Mesendoderm (in vitro differentiated cells): ENCODE results near the gene COL25A1.

Source experiments
- DNase-seq: peaks from one replicate; pipeline ENCODE4 v3.0.0; 2013
- H2AK5ac ChIP-seq: 2 replicates; pipeline ENCODE4 v1.6.1; 2013; ENCODE audit warnings: low read length, inconsistent platforms
- H2BK120ac ChIP-seq: 2 replicates; pipeline ENCODE4 v1.6.1; 2013; ENCODE audit warnings: low read depth, mild to moderate bottlenecking, low read length, moderate library complexity, mixed read lengths
- H2BK15ac ChIP-seq: replicated peaks from 2 replicates; pipeline ENCODE4 v1.6.1; 2013; ENCODE audit warnings: low read depth, mild to moderate bottlenecking, moderate library complexity
- H2BK5ac ChIP-seq: 2 replicates; pipeline ENCODE4 v1.6.1; 2013; ENCODE audit warnings: low read length, inconsistent platforms
- H3K18ac ChIP-seq: 2 replicates; pipeline ENCODE4 v1.6.1; 2013; ENCODE audit warnings: mild to moderate bottlenecking, low read length, mixed read lengths
- H3K23ac ChIP-seq: one replicate; pipeline ENCODE4 v1.6.1; 2013; ENCODE audit warnings: low read length
- H3K27ac ChIP-seq: 2 replicates; pipeline ENCODE4 v1.5.1; 2013; ENCODE audit warnings: low read depth, mild to moderate bottlenecking, inconsistent platforms, low read length, moderate library complexity
- H3K27me3 ChIP-seq: 2 replicates; pipeline ENCODE4 v1.6.1; 2013; ENCODE audit warnings: low read length, control low read depth, mild to moderate bottlenecking, inconsistent platforms; ENCODE audit not compliant: insufficient read depth, poor library complexity
- H3K36me3 ChIP-seq: 2 replicates; pipeline ENCODE4 v1.6.1; 2013; ENCODE audit warnings: low read length, inconsistent platforms; ENCODE audit not compliant: control insufficient read depth, insufficient read depth
- H3K4ac ChIP-seq: one replicate; pipeline ENCODE4 v1.6.1; 2013; ENCODE audit warnings: low read depth, mild to moderate bottlenecking, low read length, moderate library complexity
- H3K4me1 ChIP-seq: 2 replicates; pipeline ENCODE4 v1.6.1; 2013; ENCODE audit warnings: low read depth, low read length, inconsistent platforms; ENCODE audit not compliant: control insufficient read depth
- H3K4me2 ChIP-seq: 2 replicates; pipeline ENCODE4 v1.6.1; 2013; ENCODE audit warnings: low read length
- H3K4me3 ChIP-seq: 2 replicates; pipeline ENCODE4 v1.5.1; 2013; ENCODE audit warnings: mild to moderate bottlenecking, low read length
- H3K56ac ChIP-seq: one replicate; pipeline ENCODE4 v1.6.1; 2013; ENCODE audit warnings: low read length
- H3K79me1 ChIP-seq: 2 replicates; pipeline ENCODE4 v1.6.1; 2013; ENCODE audit warnings: low read length, inconsistent platforms
- H3K79me2 ChIP-seq: 2 replicates; pipeline ENCODE4 v1.6.1; 2013; ENCODE audit warnings: mild to moderate bottlenecking, low read length; ENCODE audit not compliant: control insufficient read depth, insufficient read depth
- H3K9ac ChIP-seq: 2 replicates; pipeline ENCODE4 v1.6.1; 2013; ENCODE audit warnings: low read length, inconsistent platforms
- H4K5ac ChIP-seq: one replicate; pipeline ENCODE4 v1.6.1; 2013; ENCODE audit warnings: low read length
- H4K8ac ChIP-seq: one replicate; pipeline ENCODE4 v1.6.1; 2013; ENCODE audit warnings: low read depth, mild to moderate bottlenecking, control low read depth, low read length, moderate library complexity
- WGBS: extraction: QIAGEN DNeasy Blood & Tissue Kit; methylation state at CpG from one replicate; pipeline ENCODE4 v1.1.7; 2013; ENCODE audit warnings: low lambda C conversion rate, missing lambda C conversion rate; ENCODE audit not compliant: insufficient coverage; ENCODE audit errors: extremely low coverage; 5-methylcytosine and 5-hydroxymethylcytosine counted together

Gene COL25A1

DNA sequence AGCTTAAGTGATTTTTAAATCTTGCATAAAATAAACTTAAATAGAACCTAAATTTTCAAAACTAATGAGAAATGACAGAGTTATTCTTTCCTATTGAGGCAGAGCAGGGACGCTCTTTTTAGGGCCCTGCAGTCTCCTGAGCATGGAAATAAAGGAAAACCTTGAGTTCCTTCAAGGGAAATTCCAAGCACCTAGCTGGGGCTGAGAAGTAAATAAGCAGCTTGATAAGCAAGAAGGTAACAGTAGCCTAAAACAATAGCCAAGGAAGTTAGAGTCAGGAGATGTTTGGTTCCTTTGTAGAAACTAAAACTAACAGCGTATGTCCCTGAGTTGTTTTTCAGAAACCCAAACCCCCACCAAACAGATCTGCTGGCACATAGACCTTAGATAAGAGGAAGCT lies 174.6 kb downstream of the COL25A1 start:
- H3K27me3 ChIP-seq: no peaks in the 10 kb centered on the region
- H2BK120ac ChIP-seq: no peak overlapping the region
- H3K18ac ChIP-seq: peak overlapping the region; percentile 87
- no peaks in the 10 kb centered on the region for H3K79me2 ChIP-seq
- H2BK5ac ChIP-seq: no peak overlapping the region
- H2AK5ac ChIP-seq: no peak overlapping the region
- peak overlapping the region; percentile 65 for H2BK15ac ChIP-seq
- no peak overlapping the region for H3K4ac ChIP-seq
- H3K23ac ChIP-seq: no peak overlapping the region
- H3K4me1 ChIP-seq: peaks cover 4% of the 10 kb centered on the region
- no peak overlapping the region for H3K4me2 ChIP-seq
- H3K79me1 ChIP-seq: no peaks in the 10 kb centered on the region
- H3K56ac ChIP-seq: no peak overlapping the region
- H3K4me3 ChIP-seq: no peak overlapping the region
- WGBS: no CpG with 5 or more reads among the region's 2 CpGs
- peak; percentile 76 for DNase-seq
- no peak overlapping the region for H4K5ac ChIP-seq
- peak overlapping the region; percentile 10 for H3K27ac ChIP-seq
- H3K36me3 ChIP-seq: no peaks in the 10 kb centered on the region
- H3K9ac ChIP-seq: no peak overlapping the region
- no peak overlapping the region for H4K8ac ChIP-seq

GRCh38 chr4:109126856-109127255 lies 175.6 kb downstream of the COL25A1 start:
- Histone ChIP-seq H4K5ac (no peak overlapping the region), H3K27ac (no peak overlapping the region), H3K18ac (no peak overlapping the region), H3K56ac (no peak overlapping the region), H2BK120ac (no peak overlapping the region), H4K8ac (no peak overlapping the region), H2AK5ac (no peak overlapping the region), H3K4me1 (peaks cover 4% of the 10 kb centered on the region), H3K79me2 (no peaks in the 10 kb centered on the region), H3K4ac (no peak overlapping the region), H3K4me3 (no peak overlapping the region), H3K79me1 (no peaks in the 10 kb centered on the region), H3K23ac (no peak overlapping the region), H3K9ac (no peak overlapping the region), H3K27me3 (no peaks in the 10 kb centered on the region), H2BK5ac (no peak overlapping the region), H3K4me2 (no peak overlapping the region), H3K36me3 (no peaks in the 10 kb centered on the region), H2BK15ac (no peak overlapping the region)
- no peak for DNase-seq
- WGBS: 100% methylated on average over 1 of the region's 2 CpGs

- no peak overlapping the region for H4K5ac ChIP-seq
- no CpG with 5 or more reads among the region's 1 CpG for WGBS
- H3K4me2 ChIP-seq: no peak overlapping the region
Measured at GRCh38 chr4:109125084-109125483, 177.4 kb downstream of the COL25A1 start.

GRCh38 chr4:109123951-109124350 lies 178.5 kb downstream of the COL25A1 start:
- WGBS: no CpG with 5 or more reads among the region's 1 CpG
- Histone ChIP-seq H2BK5ac (no peak overlapping the region), H3K27me3 (no peaks in the 10 kb centered on the region), H2BK15ac (no peak overlapping the region), H3K4me3 (no peak overlapping the region), H3K9ac (no peak overlapping the region), H2AK5ac (no peak overlapping the region), H3K36me3 (no peaks in the 10 kb centered on the region), H3K4me2 (no peak overlapping the region), H3K56ac (no peak overlapping the region), H3K79me1 (no peaks in the 10 kb centered on the region), H4K5ac (no peak overlapping the region), H3K79me2 (no peaks in the 10 kb centered on the region), H3K4me1 (peaks cover 4% of the 10 kb centered on the region), H3K4ac (no peak overlapping the region), H3K27ac (no peak overlapping the region), H3K18ac (no peak overlapping the region), H3K23ac (no peak overlapping the region), H2BK120ac (no peak overlapping the region), H4K8ac (no peak overlapping the region)
- no peak for DNase-seq

More at GRCh38 chr4:109125084-109125483, 177.4 kb downstream of the COL25A1 start:
- H3K79me2 ChIP-seq: no peaks in the 10 kb centered on the region
- H3K23ac ChIP-seq: no peak overlapping the region
- peaks cover 4% of the 10 kb centered on the region for H3K4me1 ChIP-seq
- DNase-seq: peak; percentile 95
- no peak overlapping the region for H2BK5ac ChIP-seq
- no peak overlapping the region for H3K27ac ChIP-seq
- no peak overlapping the region for H3K4me3 ChIP-seq
- no peak overlapping the region for H4K8ac ChIP-seq
- no peak overlapping the region for H3K9ac ChIP-seq
- H3K27me3 ChIP-seq: no peaks in the 10 kb centered on the region
- no peak overlapping the region for H3K4ac ChIP-seq
- H2BK15ac ChIP-seq: peak overlapping the region; percentile 92
- H3K36me3 ChIP-seq: no peaks in the 10 kb centered on the region
- H2AK5ac ChIP-seq: no peak overlapping the region
- H3K18ac ChIP-seq: no peak overlapping the region
- no peaks in the 10 kb centered on the region for H3K79me1 ChIP-seq
- no peak overlapping the region for H2BK120ac ChIP-seq
- H3K56ac ChIP-seq: peak overlapping the region; percentile 39

GRCh38 chr4:109121561-109121960 lies 180.9 kb downstream of the COL25A1 start:
- no peak overlapping the region for H3K23ac ChIP-seq
- H3K79me2 ChIP-seq: no peaks in the 10 kb centered on the region
- no peak overlapping the region for H3K9ac ChIP-seq
- H2BK5ac ChIP-seq: no peak overlapping the region
- H3K4me2 ChIP-seq: no peak overlapping the region
- 100% methylated on average over 1 of the region's 1 CpG for WGBS
- H3K4ac ChIP-seq: no peak overlapping the region
- no peak overlapping the region for H2BK120ac ChIP-seq
- H4K5ac ChIP-seq: no peak overlapping the region
- no peak for DNase-seq
- no peak overlapping the region for H2AK5ac ChIP-seq
- no peak overlapping the region for H3K18ac ChIP-seq
- H3K27me3 ChIP-seq: no peaks in the 10 kb centered on the region
- H3K36me3 ChIP-seq: no peaks in the 10 kb centered on the region
- H2BK15ac ChIP-seq: no peak overlapping the region
- H3K56ac ChIP-seq: no peak overlapping the region
- H3K79me1 ChIP-seq: no peaks in the 10 kb centered on the region
- H4K8ac ChIP-seq: no peak overlapping the region
- H3K27ac ChIP-seq: no peak overlapping the region
- H3K4me1 ChIP-seq: peaks cover 4% of the 10 kb centered on the region
- H3K4me3 ChIP-seq: no peak overlapping the region

GRCh38 chr4:109119852-109120251 lies 182.6 kb downstream of the COL25A1 start:
- Histone ChIP-seq H3K23ac (no peak overlapping the region), H3K9ac (no peak overlapping the region), H2AK5ac (no peak overlapping the region), H3K36me3 (no peaks in the 10 kb centered on the region), H3K4me2 (no peak overlapping the region), H3K4me1 (no peaks in the 10 kb centered on the region), H3K18ac (no peak overlapping the region), H4K5ac (no peak overlapping the region), H3K27ac (no peak overlapping the region), H3K27me3 (peaks cover 2% of the 10 kb centered on the region), H3K56ac (no peak overlapping the region), H3K79me2 (no peaks in the 10 kb centered on the region), H3K4me3 (no peak overlapping the region), H3K4ac (no peak overlapping the region), H2BK120ac (no peak overlapping the region), H2BK5ac (no peak overlapping the region), H2BK15ac (no peak overlapping the region), H3K79me1 (no peaks in the 10 kb centered on the region), H4K8ac (no peak overlapping the region)
- WGBS: no CpG with 5 or more reads among the region's 1 CpG
- no peak for DNase-seq
